Common myeloid progenitor, CD34-positive (primary cell): Measurements from ENCODE around the gene SLC2A4RG.

ENCODE experiments used
- CTCF ChIA-PET: fragments of 350-600 bp; sonication (Branson Sonifier 250); formaldehyde crosslinking; loops from one replicate; lab custom pipeline; 2021; ENCODE audit warnings: antibody characterized with exemption; lab: Charles Lee
- POLR2A ChIA-PET: fragments of 350-600 bp; sonication (Branson Sonifier 250); formaldehyde crosslinking; loops from one replicate; lab custom pipeline; 2021; ENCODE audit warnings: antibody characterized with exemption; lab: Charles Lee
- DNase-seq, 3 donors: peaks; one replicate each; pipeline versions ENCODE4 v3.0.0 to v3.0.0-alpha.2; 2013
- H3K27ac ChIP-seq, 2 experiments: 1 replicate in 1 of 2; 2 replicates in 1 of 2; pipeline ENCODE4 v1.7.0; 2013; ENCODE audit warnings: inconsistent platforms in 2 of 2, low read length in 2 of 2, mild to moderate bottlenecking in 2 of 2, low read depth in 1 of 2, moderate library complexity in 1 of 2; ENCODE audit not compliant: severe bottlenecking in 2 of 2, insufficient read depth in 1 of 2, poor library complexity in 1 of 2
- H3K27me3 ChIP-seq, 5 experiments: replicated peaks in 2 of 5; 1 replicate in 3 of 5; 2 replicates in 2 of 5; pipeline versions ENCODE4 v1.6.1 to v1.7.0; 2013; ENCODE audit warnings: low read length in 4 of 5, mild to moderate bottlenecking in 2 of 5, moderate library complexity in 2 of 5, inconsistent platforms in 1 of 5; ENCODE audit not compliant: insufficient read depth in 5 of 5, control insufficient read depth in 4 of 5
- H3K36me3 ChIP-seq, 4 experiments: 1 replicate in 2 of 4; 2 replicates in 2 of 4; pipeline versions ENCODE4 v1.6.1 to v1.7.0; 2013; ENCODE audit warnings: low read length in 3 of 4, control low read depth in 1 of 4, mild to moderate bottlenecking in 1 of 4; ENCODE audit not compliant: control insufficient read depth in 4 of 4, insufficient read depth in 4 of 4
- H3K4me1 ChIP-seq, 4 experiments: 1 replicate in 3 of 4; 2 replicates in 1 of 4; pipeline versions ENCODE4 v1.6.1 to v1.7.1; 2013; ENCODE audit warnings: low read length in 3 of 4, mild to moderate bottlenecking in 3 of 4, control low read depth in 1 of 4, inconsistent platforms in 1 of 4, moderate library complexity in 1 of 4; ENCODE audit not compliant: control insufficient read depth in 4 of 4, insufficient read depth in 4 of 4; ENCODE audit errors: control extremely low read depth in 1 of 4
- H3K4me3 ChIP-seq, 7 experiments: 1 replicate in 4 of 7; 2 replicates in 3 of 7; pipeline versions ENCODE4 v1.5.1 to v1.7.0; 2013; ENCODE audit warnings: mild to moderate bottlenecking in 7 of 7, low read length in 6 of 7, moderate library complexity in 6 of 7, inconsistent platforms in 2 of 7, low read depth in 2 of 7, control low read depth in 1 of 7; ENCODE audit not compliant: insufficient read depth in 4 of 7, control insufficient read depth in 1 of 7; ENCODE audit errors: extremely low read depth in 1 of 7
- H3K9me3 ChIP-seq, 5 experiments: 1 replicate in 4 of 5; 2 replicates in 1 of 5; pipeline versions ENCODE4 v1.6.1 to v1.7.1; 2013; ENCODE audit warnings: low read length in 4 of 5, mild to moderate bottlenecking in 2 of 5, inconsistent platforms in 1 of 5, low read depth in 1 of 5, moderate library complexity in 1 of 5; ENCODE audit not compliant: control insufficient read depth in 4 of 5, insufficient read depth in 2 of 5; ENCODE audit errors: control extremely low read depth in 1 of 5
- WGBS: methylation state at CpG from one replicate; pipeline ENCODE4 v1.1.5; 2013; ENCODE audit not compliant: insufficient coverage; 5-methylcytosine and 5-hydroxymethylcytosine counted together

The SLC2A4RG gene

GRCh38 chr20:63778857-63779256, 39.3 kb downstream of the SLC2A4RG start:
- WGBS = 96% methylated on average over 3 of the region's 9 CpGs
- ChIA-PET CTCF (interaction anchor here (1.3 to 2.2 kb wide), 4 partner anchors 11 to 110 kb away, joined by 3 to 5 read pairs (median 4); no protein-coding TSS in a partner anchor), POLR2A (no interaction called here)
- no peaks in the 10 kb centered on the region for H3K27me3 ChIP-seq
- H3K4me1 ChIP-seq = peaks cover 0 to 10% (median 5%) of the 10 kb centered on the region in 4 experiments
- H3K36me3 ChIP-seq = no peaks in the 10 kb centered on the region
- no peak overlapping the region for H3K27ac ChIP-seq
- DNase-seq = peak in 1 of 3 donors; percentile 28
- H3K4me3 ChIP-seq = no peak overlapping the region
- no peaks in the 10 kb centered on the region for H3K9me3 ChIP-seq

- no peak for DNase-seq
- ChIA-PET POLR2A (no interaction called here), CTCF (no interaction called here)
- 99% methylated on average over 12 of the region's 14 CpGs for WGBS
- no peaks in the 10 kb centered on the region for H3K9me3 ChIP-seq
- no peak overlapping the region for H3K27ac ChIP-seq
- H3K36me3 ChIP-seq = no peaks in the 10 kb centered on the region
- no peaks in the 10 kb centered on the region for H3K27me3 ChIP-seq
- H3K4me3 ChIP-seq = no peak overlapping the region
- H3K4me1 ChIP-seq = peaks cover 0 to 7% (median under 1%) of the 10 kb centered on the region in 4 experiments
Measured at GRCh38 chr20:63781181-63781580, 41.6 kb downstream of the SLC2A4RG start.

- Histone ChIP-seq H3K4me1 (peaks cover 0 to 7% (median under 1%) of the 10 kb centered on the region in 4 experiments), H3K4me3 (no peak overlapping the region), H3K36me3 (peaks cover 0 to under 1% (median 0%) of the 10 kb centered on the region in 4 experiments), H3K27ac (no peak overlapping the region), H3K27me3 (no peaks in the 10 kb centered on the region), H3K9me3 (no peaks in the 10 kb centered on the region)
- CTCF ChIA-PET = no interaction called here
- peak in 2 of 3 donors; percentile 28 to 40 for DNase-seq
- 90% methylated on average over 10 of the region's 18 CpGs for WGBS
- POLR2A ChIA-PET = no interaction called here
Measured at GRCh38 chr20:63782051-63782471, 42.5 kb downstream of the SLC2A4RG start.

- H3K4me3 ChIP-seq = no peak overlapping the region
- H3K36me3 ChIP-seq = peaks cover 0 to 5% (median 0%) of the 10 kb centered on the region in 4 experiments
- H3K9me3 ChIP-seq = no peaks in the 10 kb centered on the region
- H3K27me3 ChIP-seq = no peaks in the 10 kb centered on the region
- ChIA-PET CTCF (no interaction called here), POLR2A (no interaction called here)
- H3K27ac ChIP-seq = no peak overlapping the region
- H3K4me1 ChIP-seq = peaks cover 0 to 7% (median under 1%) of the 10 kb centered on the region in 4 experiments
- 90% methylated on average over 10 of the region's 12 CpGs for WGBS
- DNase-seq = no peak
Measured at GRCh38 chr20:63782521-63782971, 43.0 kb downstream of the SLC2A4RG start.

GRCh38 chr20:63783970-63784369, 44.4 kb downstream of the SLC2A4RG start:
- Histone ChIP-seq H3K27me3 (no peaks in the 10 kb centered on the region), H3K36me3 (peaks cover 0 to 9% (median under 1%) of the 10 kb centered on the region in 4 experiments), H3K4me3 (no peak overlapping the region), H3K27ac (no peak overlapping the region), H3K4me1 (no peaks in the 10 kb centered on the region), H3K9me3 (no peaks in the 10 kb centered on the region)
- ChIA-PET POLR2A (interaction anchor here (0.7 kb wide), 1 partner anchor 81 kb away, joined by 3 read pairs; the partner anchor contains the start of gene TPD52L2), CTCF (interaction anchor here (0.7 to 3.5 kb wide), 8 partner anchors 8 to 81 kb away, joined by 3 to 24 read pairs (median 4); partner anchors contain the start of gene TPD52L2)
- WGBS = 95% methylated on average over 11 of the region's 16 CpGs
- DNase-seq = no peak

- H3K9me3 ChIP-seq = no peaks in the 10 kb centered on the region
- H3K4me1 ChIP-seq = no peaks in the 10 kb centered on the region
- CTCF ChIA-PET = interaction anchor here (0.7 to 3.5 kb wide), 12 partner anchors 9 to 195 kb away, joined by 3 to 24 read pairs (median 3); partner anchors contain the start of genes PRPF6 and RTEL1
- 79% methylated on average over 13 of the region's 14 CpGs for WGBS
- H3K27me3 ChIP-seq = no peaks in the 10 kb centered on the region
- H3K27ac ChIP-seq = no peak overlapping the region
- H3K36me3 ChIP-seq = peaks cover 0 to 25% (median 9%) of the 10 kb centered on the region in 4 experiments
- H3K4me3 ChIP-seq = no peak overlapping the region
- POLR2A ChIA-PET = interaction anchor here (0.7 kb wide), 1 partner anchor 265 kb away, joined by 4 read pairs; no protein-coding TSS in a partner anchor
- no peak for DNase-seq
Measured at GRCh38 chr20:63785691-63786131, 46.1 kb downstream of the SLC2A4RG start.

- H3K4me3 ChIP-seq = no peak overlapping the region
- H3K4me1 ChIP-seq = no peaks in the 10 kb centered on the region
- POLR2A ChIA-PET = interaction anchor here (0.6 kb wide), 1 partner anchor 28 kb away, joined by 5 read pairs; no protein-coding TSS in a partner anchor
- CTCF ChIA-PET = interaction anchor here (0.7 to 1.6 kb wide), 2 partner anchors 11 to 78 kb away, joined by 3 to 7 read pairs; partner anchors contain the start of gene TPD52L2
- no peak for DNase-seq
- 95% methylated on average over 9 of the region's 11 CpGs for WGBS
- H3K27ac ChIP-seq = no peak overlapping the region
- no peaks in the 10 kb centered on the region for H3K9me3 ChIP-seq
- no peaks in the 10 kb centered on the region for H3K27me3 ChIP-seq
- peaks cover 0 to 25% (median 9%) of the 10 kb centered on the region in 4 experiments for H3K36me3 ChIP-seq
Measured at GRCh38 chr20:63787302-63787701, 47.7 kb downstream of the SLC2A4RG start.
